GM23338 (cell line): ENCODE data around the gene AZGP1. TPM values are rescaled to one million over a fixed set of nuclear protein-coding genes. Genes with fewer than 3 reads are reported as not detected.
"Not testable (repeated sequence)": the region's sequence is repeated elsewhere in the genome, so short reads cannot be mapped to it uniquely, and the experiment has no call there.

Source experiments
- ATAC-seq: fragments of 200-7000 bp; cut with Tn5 transposase; 3 replicates; pipeline ENCODE4 v1.9.1; 2020
- DNase-seq: peaks from one replicate; pipeline ENCODE4 v3.0.0-alpha.2; 2015; ENCODE audit warnings: low spot score
- H2AFZ ChIP-seq: fragments of 200-600 bp; sonication (generic); 2 replicates; pipeline ENCODE4 v1.8.0; 2016; ENCODE audit warnings: antibody characterized with exemption, mild to moderate bottlenecking, moderate library complexity
- H3F3A ChIP-seq: fragments of 200-600 bp; sonication (generic); replicated peaks from 2 replicates; pipeline ENCODE4 v1.8.0; 2017; ENCODE audit warnings: antibody characterized with exemption, mixed run types, low read depth
- H3K27ac ChIP-seq: fragments of 200-600 bp; sonication (generic); 2 replicates; pipeline ENCODE4 v1.6.1; 2016; ENCODE audit warnings: low read depth
- H3K27me3 ChIP-seq: fragments of 200-600 bp; sonication (generic); 2 replicates; pipeline ENCODE4 v1.8.0; 2016; ENCODE audit warnings: mild to moderate bottlenecking, mixed run types, moderate library complexity; ENCODE audit not compliant: insufficient read depth
- H3K36me3 ChIP-seq: fragments of 200-600 bp; sonication (generic); 2 replicates; pipeline ENCODE4 v1.8.0; 2016; ENCODE audit warnings: mild to moderate bottlenecking; ENCODE audit not compliant: insufficient read depth
- H3K4me1 ChIP-seq: fragments of 200-600 bp; sonication (generic); 2 replicates; pipeline ENCODE4 v1.8.0; 2016; ENCODE audit warnings: mild to moderate bottlenecking, moderate library complexity; ENCODE audit not compliant: insufficient read depth
- H3K4me2 ChIP-seq: fragments of 200-600 bp; sonication (generic); 2 replicates; pipeline ENCODE4 v1.7.1; 2017; ENCODE audit warnings: mixed run types
- H3K4me3 ChIP-seq: fragments of 200-600 bp; sonication (generic); 2 replicates; pipeline ENCODE4 v1.6.1; 2016; ENCODE audit warnings: mixed run types
- H3K79me2 ChIP-seq: fragments of 200-600 bp; sonication (generic); replicated peaks from 2 replicates; pipeline ENCODE4 v1.8.0; 2017; ENCODE audit warnings: mild to moderate bottlenecking; ENCODE audit not compliant: insufficient read depth
- H3K9me2 ChIP-seq: fragments of 200-600 bp; sonication (generic); 2 replicates; pipeline ENCODE4 v1.8.0; 2017; ENCODE audit not compliant: insufficient read depth
- H4K20me1 ChIP-seq: fragments of 200-600 bp; sonication (generic); replicated peaks from 2 replicates; pipeline ENCODE4 v1.8.0; 2017; ENCODE audit warnings: mild to moderate bottlenecking; ENCODE audit not compliant: insufficient read depth
- H3K27ac Mint-ChIP-seq: 2 replicates; pipeline ENCODE4 v1.8.0; 2020; ENCODE audit warnings: inconsistent platforms, mild to moderate bottlenecking, moderate library complexity, mixed read lengths
- H3K27me3 Mint-ChIP-seq: 3 replicates; pipeline ENCODE4 v1.8.0; 2022; ENCODE audit warnings: low read depth, mild to moderate bottlenecking, moderate library complexity, mixed read lengths, inconsistent platforms; ENCODE audit not compliant: insufficient read depth, poor library complexity
- H3K36me3 Mint-ChIP-seq: 3 replicates; pipeline ENCODE4 v1.8.0; 2021; ENCODE audit warnings: low read depth, mild to moderate bottlenecking, inconsistent platforms, moderate library complexity, mixed read lengths
- H3K4me1 Mint-ChIP-seq: 3 replicates; pipeline ENCODE4 v1.8.0; 2020; ENCODE audit warnings: mild to moderate bottlenecking, inconsistent platforms, mixed read lengths
- H3K4me3 Mint-ChIP-seq: 3 replicates; pipeline ENCODE4 v1.8.0; 2021; ENCODE audit warnings: moderate library complexity, mild to moderate bottlenecking, inconsistent platforms, mixed read lengths
- H3K9me3 Mint-ChIP-seq: 3 replicates; pipeline ENCODE4 v1.8.0; 2020; ENCODE audit warnings: moderate library complexity, mild to moderate bottlenecking, inconsistent platforms, mixed read lengths
- POLR2AphosphoS5 ChIP-seq: IDR thresholded peaks from 2 replicates; pipeline ENCODE4 v1.6.1; 2016; ENCODE audit warnings: antibody characterized with exemption, low read depth
- ZNF462 ChIP-seq: fragments of 250-450 bp; sonication (Bioruptor Pico); IDR thresholded peaks from 2 replicates; pipeline ENCODE4 v1.5.0; 2020; ENCODE audit warnings: mild to moderate bottlenecking, moderate library complexity
- polyA plus RNA-seq: library from polyadenylated mRNA; unstranded; fragments of >200 nt; fragmentation: Nextera tagmentation; extraction: Ambion mirVana; gene quantifications from 2 replicates; pipeline ENCODE4 v1.2.1, GENCODE V29; 2016
- total RNA-seq: library from RNA; depleted of rRNA; stranded (reverse); fragments of >200 nt; shearing (Covaris generic); gene quantifications from 2 replicates; pipeline ENCODE4 v1.2.3, GENCODE V29; 2014

The AZGP1 gene
- total and polyA plus RNA-seq, 2 experiments from 2014 or later, result 0.17 to 1.3 TPM

DNA sequence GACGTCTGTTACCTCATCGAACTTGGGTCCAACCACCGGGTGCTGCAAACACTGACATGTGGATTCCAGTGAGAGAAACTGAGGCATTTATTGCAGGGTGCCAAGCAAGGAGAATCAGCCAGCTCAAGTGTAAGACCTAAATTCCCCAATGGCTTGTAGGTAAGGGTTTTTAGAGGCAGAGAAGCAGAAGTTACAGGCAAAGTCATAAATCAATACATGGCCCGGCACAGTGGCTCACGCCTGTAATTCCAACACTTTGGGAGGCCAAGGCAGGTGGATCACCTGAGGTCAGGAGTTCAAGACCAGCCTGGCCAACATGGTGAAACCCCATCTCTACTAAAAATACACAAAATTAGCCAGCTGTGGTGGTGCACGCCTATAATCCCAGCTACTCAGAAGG is 15.7 kb upstream of the AZGP1 start:
- H4K20me1 ChIP-seq, H3K9me3 Mint-ChIP-seq, H3K4me3 Mint-ChIP-seq, H3K4me1 ChIP-seq, H3K4me2 ChIP-seq, H3K36me3 ChIP-seq, H3K27ac Mint-ChIP-seq, ATAC-seq, DNase-seq, H3K27ac ChIP-seq, H3K79me2 ChIP-seq, H3K4me3 ChIP-seq, H3K27me3 Mint-ChIP-seq, H3K36me3 Mint-ChIP-seq, H3K27me3 ChIP-seq, H3K4me1 Mint-ChIP-seq, H3F3A ChIP-seq, H3K9me2 ChIP-seq: not testable (repeated sequence)
- peak overlapping the region; percentile 66; the same call in 1 of the 2 replicates for H2AFZ ChIP-seq

GRCh38 chr7:99990460-99990852 is 14.6 kb upstream of the AZGP1 start:
- Histone ChIP-seq H3K27ac (no peak overlapping the region), H3K4me2 (peak overlapping the region; percentile 75), H3K27me3 (no peaks in the 10 kb centered on the region), H3F3A (0 out of 2 replicates have a peak, but pooled peaks cover 5% of the 10 kb centered on the region), H3K79me2 (no peaks in the 10 kb centered on the region), H3K36me3 (no peaks in the 10 kb centered on the region), H4K20me1 (no peaks in the 10 kb centered on the region), H3K4me3 (peak overlapping the region; percentile 43), H2AFZ (peak overlapping the region; percentile 92), H3K9me2 (no peaks in the 10 kb centered on the region), H3K4me1 (no peaks in the 10 kb centered on the region)
- H3K4me3 Mint-ChIP-seq, result peak overlapping the region; percentile 65
- peak; percentile 51 for ATAC-seq
- peak; percentile 36 for DNase-seq
- peaks cover 5% of the 10 kb centered on the region for H3K4me1 Mint-ChIP-seq
- H3K27ac Mint-ChIP-seq, result no peak overlapping the region
- no peaks in the 10 kb centered on the region for H3K9me3 Mint-ChIP-seq
- H3K36me3 Mint-ChIP-seq, result no peaks in the 10 kb centered on the region
- no peak for TF ChIP-seq ZNF462
- no peak for TF ChIP-seq POLR2AphosphoS5
- H3K27me3 Mint-ChIP-seq, result no peaks in the 10 kb centered on the region
